DND-41 (cell line): Measurements from ENCODE around the gene STXBP5.

ENCODE experiments used
- ATAC-seq: fragments of 200-7000 bp; cut with Tn5 transposase; 3 replicates; pipeline ENCODE4 v1.9.1; 2021; ENCODE audit warnings: low read depth; ENCODE audit not compliant: insufficient read depth
- DNase-seq: peaks from one replicate; pipeline ENCODE4 v3.0.0-alpha.2; 2020
- H2AFZ ChIP-seq: 2 replicates; pipeline ENCODE4 v1.6.0; 2012; ENCODE audit warnings: low read depth, low read length
- H3K27ac ChIP-seq: 2 replicates; pipeline ENCODE4 v1.5.1; 2012; ENCODE audit warnings: low read length, inconsistent platforms
- H3K27me3 ChIP-seq: fragments of 200-600 bp; sonication (generic); 2 replicates; pipeline ENCODE4 v1.6.0; 2012; ENCODE audit warnings: low read length, mild to moderate bottlenecking, inconsistent platforms; ENCODE audit not compliant: insufficient read depth, poor library complexity
- H3K36me3 ChIP-seq: 2 replicates; pipeline ENCODE4 v1.5.1; 2012; ENCODE audit warnings: low read length, inconsistent platforms; ENCODE audit not compliant: insufficient read depth
- H3K4me1 ChIP-seq: 2 replicates; pipeline ENCODE4 v1.5.1; 2012; ENCODE audit warnings: mild to moderate bottlenecking, low read length; ENCODE audit not compliant: insufficient read depth
- H3K4me2 ChIP-seq: 2 replicates; pipeline ENCODE4 v1.6.0; 2012; ENCODE audit warnings: mild to moderate bottlenecking, moderate library complexity, low read length, inconsistent platforms; ENCODE audit not compliant: insufficient read depth
- H3K4me3 ChIP-seq, 2 experiments: fragments of 200-600 bp in 1 of 2; shearing (Covaris generic) in 1 of 2; 2 replicates each; pipeline ENCODE4 v1.5.1; 2012 to 2016; ENCODE audit warnings: inconsistent platforms in 2 of 2, low read length in 2 of 2, mild to moderate bottlenecking in 2 of 2, low read depth in 1 of 2, moderate library complexity in 1 of 2
- H3K79me2 ChIP-seq: 2 replicates; pipeline ENCODE4 v1.6.0; 2012; ENCODE audit warnings: low read length, inconsistent platforms; ENCODE audit not compliant: insufficient read depth
- H3K9ac ChIP-seq: 2 replicates; pipeline ENCODE4 v1.6.0; 2012; ENCODE audit warnings: low read depth, mild to moderate bottlenecking, inconsistent platforms, low read length, moderate library complexity
- H3K9me3 ChIP-seq: 2 replicates; pipeline ENCODE4 v1.5.1; 2012; ENCODE audit warnings: low read length, moderate library complexity, mild to moderate bottlenecking, inconsistent platforms; ENCODE audit not compliant: insufficient read depth, severe bottlenecking
- H4K20me1 ChIP-seq: 2 replicates; pipeline ENCODE4 v1.6.0; 2012; ENCODE audit warnings: low read length; ENCODE audit not compliant: insufficient read depth
- CTCF ChIP-seq: IDR thresholded peaks from 2 replicates; pipeline ENCODE4 v1.5.1; 2012; ENCODE audit warnings: borderline replicate concordance, low read length, moderate library complexity, mild to moderate bottlenecking; ENCODE audit not compliant: poor library complexity, severe bottlenecking; ENCODE audit errors: extremely low read depth
- EZH2 ChIP-seq: IDR thresholded peaks from 3 replicates; pipeline ENCODE4 v1.6.1; 2012; ENCODE audit warnings: borderline replicate concordance, low read depth, mild to moderate bottlenecking, moderate library complexity, low read length, inconsistent platforms; ENCODE audit not compliant: severe bottlenecking

The STXBP5 gene

DNA sequence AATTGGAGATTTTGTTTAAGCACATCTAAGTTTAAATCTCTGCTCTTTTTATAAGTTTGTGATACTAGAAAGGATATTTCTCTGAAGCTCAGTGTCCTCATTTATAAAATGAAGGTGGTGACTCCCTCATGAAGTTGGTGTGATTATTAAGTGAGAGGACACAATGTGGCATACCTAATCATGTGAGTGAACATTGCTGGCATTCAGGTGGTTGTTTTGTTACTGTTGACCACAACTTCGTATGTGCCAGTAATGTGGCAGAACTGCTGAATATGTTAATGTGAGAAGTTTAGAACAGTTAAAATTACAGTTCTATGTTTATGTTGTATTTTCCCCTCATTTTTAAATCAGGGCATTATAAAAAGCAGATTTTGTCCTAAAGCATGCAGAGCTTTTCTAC, 127.2 kb downstream of the STXBP5 start:
- Histone ChIP-seq H3K27me3 (no peaks in the 10 kb centered on the region), H3K27ac (no peak overlapping the region), H3K36me3 (peaks cover 3% of the 10 kb centered on the region; the same call in 1 of the 2 replicates), H3K9me3 (no peaks in the 10 kb centered on the region), H4K20me1 (no peaks in the 10 kb centered on the region), H2AFZ (no peak overlapping the region), H3K9ac (no peak overlapping the region), H3K4me2 (no peak overlapping the region), H3K79me2 (no peaks in the 10 kb centered on the region), H3K4me1 (no peaks in the 10 kb centered on the region), H3K4me3 (no peak overlapping the region)
- ATAC-seq (no peak), DNase-seq (no peak)
- TF ChIP-seq EZH2, result no peak

GRCh38 chr6:147337921-147338320, 133.7 kb downstream of the STXBP5 start:
- DNase-seq (no peak), ATAC-seq (no peak)
- no peaks in the 10 kb centered on the region for H4K20me1 ChIP-seq
- no peak overlapping the region for H3K4me2 ChIP-seq
- no peak overlapping the region for H3K9ac ChIP-seq
- no peaks in the 10 kb centered on the region for H3K4me1 ChIP-seq
- H3K27ac ChIP-seq, result no peak overlapping the region
- no peak overlapping the region for H3K4me3 ChIP-seq
- H2AFZ ChIP-seq, result no peak overlapping the region
- TF ChIP-seq EZH2, result no peak
- TF ChIP-seq CTCF, result no peak
- no peaks in the 10 kb centered on the region for H3K79me2 ChIP-seq
- no peaks in the 10 kb centered on the region for H3K36me3 ChIP-seq
- no peaks in the 10 kb centered on the region for H3K9me3 ChIP-seq
- no peaks in the 10 kb centered on the region for H3K27me3 ChIP-seq

DNA sequence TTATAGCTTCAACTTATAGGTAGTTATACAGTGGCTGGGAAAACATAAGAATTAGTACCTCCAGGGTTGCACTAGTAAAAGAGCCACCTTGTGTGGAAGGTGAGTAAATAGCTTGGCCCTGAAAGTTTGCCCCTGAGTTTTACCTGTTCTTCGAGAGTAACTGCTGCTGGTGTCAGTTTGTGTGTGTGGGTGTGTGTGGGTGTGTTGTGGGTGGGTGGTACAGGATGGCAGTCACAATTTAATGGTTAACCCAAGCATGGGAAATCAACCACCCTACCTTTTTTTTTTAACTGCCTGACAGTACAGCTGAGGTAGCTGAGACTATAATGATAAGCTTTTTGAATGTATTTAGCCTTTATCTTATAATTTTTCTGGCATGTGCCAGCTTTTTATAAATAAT, 137.3 kb downstream of the STXBP5 start:
- no peaks in the 10 kb centered on the region for H3K36me3 ChIP-seq
- ATAC-seq, result no peak

DNA sequence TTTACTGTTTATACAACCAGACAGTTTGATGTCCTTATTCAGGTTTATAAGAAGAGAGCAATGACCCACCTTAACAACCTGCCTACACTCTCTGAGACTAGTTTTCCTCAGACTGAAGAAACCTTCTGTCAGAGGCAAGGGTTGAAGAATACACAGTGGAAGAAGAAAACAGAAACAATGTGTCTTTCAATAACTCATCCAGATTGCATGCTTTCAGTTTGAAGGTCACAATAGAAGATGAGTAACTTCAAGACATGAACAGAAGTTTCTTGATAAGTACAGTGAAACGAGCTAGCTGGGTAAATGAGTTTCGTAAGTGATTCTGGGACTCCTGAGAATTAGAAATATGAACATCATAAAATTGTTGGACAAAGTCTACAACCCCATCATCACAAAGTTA, 141.7 kb downstream of the STXBP5 start:
- H3K79me2 ChIP-seq, result no peaks in the 10 kb centered on the region

More for the DNA sequence above, 137.3 kb downstream of the STXBP5 start:
- Histone ChIP-seq H2AFZ (no peak overlapping the region), H3K79me2 (no peaks in the 10 kb centered on the region), H3K4me2 (no peak overlapping the region), H3K9me3 (no peaks in the 10 kb centered on the region), H4K20me1 (no peaks in the 10 kb centered on the region), H3K9ac (no peak overlapping the region), H3K27ac (no peak overlapping the region), H3K27me3 (no peaks in the 10 kb centered on the region), H3K4me3 (no peak overlapping the region), H3K4me1 (no peaks in the 10 kb centered on the region)
- no peak for TF ChIP-seq EZH2
- no peak for TF ChIP-seq CTCF
- DNase-seq, result no peak

More for the DNA sequence above, 141.7 kb downstream of the STXBP5 start:
- TF ChIP-seq EZH2, result no peak
- TF ChIP-seq CTCF, result no peak
- Histone ChIP-seq H3K4me2 (no peak overlapping the region), H3K4me1 (no peaks in the 10 kb centered on the region), H3K36me3 (no peaks in the 10 kb centered on the region), H3K4me3 (no peak overlapping the region), H4K20me1 (no peaks in the 10 kb centered on the region), H3K9ac (no peak overlapping the region), H3K9me3 (no peaks in the 10 kb centered on the region), H3K27me3 (no peaks in the 10 kb centered on the region), H3K27ac (no peak overlapping the region), H2AFZ (no peak overlapping the region)
- ATAC-seq (no peak), DNase-seq (no peak)
